Hematopoietic multipotent progenitor cell (in vitro differentiated cells): ENCODE results near the gene TANK. TPM values are rescaled to one million over a fixed set of nuclear protein-coding genes. Genes with fewer than 3 reads are reported as not detected.
"Not testable (repeated sequence)": the region's sequence is repeated elsewhere in the genome, so short reads cannot be mapped to it uniquely, and the experiment has no call there.

Experiments
- DNase-seq, 3 donors: peaks; one replicate each; pipeline ENCODE4 v3.0.0-alpha.2; 2011 to 2015; ENCODE audit warnings: low read depth in 2 of 3, low spot score in 2 of 3
- total RNA-seq: library from RNA; depleted of rRNA; stranded (reverse); fragments of >200 nt; gene quantifications from one replicate; pipeline ENCODE4 v1.2.3, GENCODE V29; 2012

TANK gene
- total RNA-seq, 1 donor = 21.5 TPM

DNA sequence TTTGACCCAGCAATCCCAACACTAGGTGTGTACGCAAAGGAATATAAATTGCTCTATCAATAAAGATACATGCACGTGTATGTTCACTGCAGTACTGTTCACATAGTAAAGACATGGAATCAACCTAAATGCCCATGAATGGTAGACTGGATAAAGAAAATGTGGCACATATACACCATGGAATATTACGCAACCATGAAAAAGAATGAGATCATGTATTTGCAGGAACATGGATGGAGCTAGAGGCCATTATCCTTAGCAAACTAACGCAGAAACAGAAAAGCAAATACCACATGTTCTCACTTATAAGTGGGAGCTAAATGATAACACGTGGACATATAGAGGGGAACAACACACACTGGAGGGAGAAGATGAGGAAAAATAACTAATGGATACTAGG, 27.8 kb upstream of the TANK start:
- DNase-seq = not testable (repeated sequence)

DNA sequence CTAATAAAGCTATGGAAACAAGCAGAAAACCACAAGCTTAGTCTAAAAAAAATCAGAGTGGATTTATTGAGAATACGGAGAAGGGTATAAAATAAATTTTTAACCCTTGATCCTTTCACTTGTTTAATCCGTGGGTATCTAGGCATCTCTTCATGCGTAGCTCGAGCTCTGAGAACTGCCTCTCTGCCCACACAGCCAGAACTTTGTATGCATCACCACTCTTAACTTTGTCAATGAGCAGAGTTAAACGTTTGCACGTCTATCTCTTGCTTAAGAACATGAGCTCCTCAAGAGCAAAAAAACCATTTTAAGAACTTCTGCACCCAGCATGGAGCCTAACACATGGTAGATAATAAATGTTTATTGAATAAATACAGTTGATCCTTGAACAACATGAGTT, 26.9 kb upstream of the TANK start:
- DNase-seq = no peak

DNA sequence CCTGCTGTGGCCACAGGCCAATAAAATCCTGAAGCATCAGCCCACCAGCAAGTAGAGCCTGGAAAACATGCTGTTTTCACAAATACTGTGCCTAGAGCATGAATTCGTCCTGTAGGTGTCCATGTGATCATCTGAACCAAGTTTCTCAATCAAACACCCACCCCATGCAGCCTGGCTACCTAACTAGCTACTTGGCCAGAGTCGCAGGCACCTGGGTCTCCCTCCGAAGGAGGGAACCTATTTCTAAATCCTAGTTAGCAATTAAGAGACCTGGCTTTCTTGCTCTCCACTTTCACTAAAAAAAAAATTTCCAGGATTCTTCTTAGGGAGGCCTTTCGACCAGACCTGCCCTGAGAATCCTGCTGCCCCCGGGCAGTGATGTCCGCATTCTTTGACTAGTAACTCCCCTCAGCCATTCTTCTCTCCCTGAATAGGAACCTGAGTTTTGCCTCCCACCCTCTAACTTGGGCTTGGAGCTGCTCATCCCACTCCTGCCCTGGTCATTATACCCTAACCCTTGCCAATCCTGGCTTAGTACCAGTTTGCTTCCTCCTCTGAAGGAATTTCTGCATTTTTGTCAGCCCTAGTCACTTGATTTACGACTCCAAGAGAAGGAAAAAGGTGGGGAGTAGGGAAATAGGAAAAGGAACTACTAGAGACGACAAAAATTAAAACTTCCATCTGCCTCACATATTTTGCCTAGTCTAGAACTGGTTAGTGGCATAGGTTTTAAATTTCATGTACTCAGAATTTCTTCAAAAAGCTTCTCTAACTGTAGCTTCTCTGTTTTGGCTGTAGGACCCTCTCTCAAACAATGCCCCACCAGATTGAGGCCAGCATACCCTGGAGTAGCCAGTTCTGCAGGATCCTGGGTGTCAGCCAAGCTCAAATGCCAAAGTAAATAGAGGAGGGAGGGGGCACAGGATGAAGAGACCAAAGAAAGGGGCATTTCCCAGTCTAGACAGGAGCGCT, 25.4 kb upstream of the TANK start:
- DNase-seq = no peak

DNA sequence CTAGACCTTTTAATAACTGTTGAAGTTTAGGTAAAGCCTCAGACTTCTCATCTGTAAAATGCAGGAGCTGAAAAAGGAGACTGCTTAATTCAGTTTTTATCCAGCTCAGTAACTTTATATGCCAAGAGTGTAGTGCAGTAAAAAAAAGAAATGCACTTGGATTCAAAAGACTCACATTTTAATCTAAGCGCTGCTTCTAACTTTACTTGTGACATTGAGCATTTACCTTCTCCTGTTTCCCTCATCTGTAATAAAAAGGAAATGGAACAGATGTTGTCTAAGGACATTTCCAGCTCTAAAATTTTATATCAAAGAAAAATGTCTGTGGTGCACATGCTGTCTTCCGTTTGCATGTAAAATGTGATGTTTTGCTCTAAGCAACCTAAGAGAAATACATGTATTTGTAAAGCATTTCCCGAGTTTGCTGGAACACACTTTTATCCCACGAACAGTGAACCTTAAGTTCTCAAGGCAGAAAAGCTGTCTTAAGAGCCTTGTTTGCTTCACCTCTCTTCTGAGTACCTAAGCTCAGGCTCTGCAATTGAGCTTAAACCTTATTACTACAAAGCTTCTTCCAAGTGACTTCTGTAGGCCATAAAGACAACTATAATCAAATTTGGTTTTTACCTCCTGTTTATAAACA, 24.2 kb upstream of the TANK start:
- DNase-seq = no peak

DNA sequence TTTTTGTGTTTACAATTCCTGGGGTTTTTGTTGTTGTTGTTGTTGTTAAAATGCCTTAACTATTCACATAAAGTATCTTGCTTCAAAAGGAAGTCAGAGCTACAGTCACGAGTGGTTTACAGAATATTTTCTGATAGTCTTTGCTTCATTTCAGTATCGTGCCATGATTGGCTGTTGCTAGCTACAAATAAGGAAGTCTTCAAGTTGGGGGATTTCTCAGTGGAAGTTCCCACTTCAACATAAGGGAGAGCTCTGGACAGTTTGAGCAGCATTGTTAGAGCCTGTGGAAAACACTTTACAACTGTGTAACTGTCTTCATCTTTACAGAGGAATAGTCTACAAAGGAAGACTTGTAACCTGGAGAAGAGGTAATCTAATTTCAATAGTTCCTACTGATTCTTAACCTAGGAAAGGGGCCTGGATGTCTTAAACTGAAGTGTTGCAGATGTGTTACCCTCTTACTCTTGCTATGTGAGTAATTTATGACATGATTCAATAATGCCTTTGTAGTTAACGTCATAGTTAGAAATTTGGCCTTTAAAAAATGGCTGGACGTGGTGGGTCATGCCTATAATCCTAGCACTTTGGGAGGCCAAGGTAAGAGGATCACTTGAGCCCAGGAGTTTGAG, 23.4 kb upstream of the TANK start:
- peak; percentile 57 to 91 (median 89) for DNase-seq

DNA sequence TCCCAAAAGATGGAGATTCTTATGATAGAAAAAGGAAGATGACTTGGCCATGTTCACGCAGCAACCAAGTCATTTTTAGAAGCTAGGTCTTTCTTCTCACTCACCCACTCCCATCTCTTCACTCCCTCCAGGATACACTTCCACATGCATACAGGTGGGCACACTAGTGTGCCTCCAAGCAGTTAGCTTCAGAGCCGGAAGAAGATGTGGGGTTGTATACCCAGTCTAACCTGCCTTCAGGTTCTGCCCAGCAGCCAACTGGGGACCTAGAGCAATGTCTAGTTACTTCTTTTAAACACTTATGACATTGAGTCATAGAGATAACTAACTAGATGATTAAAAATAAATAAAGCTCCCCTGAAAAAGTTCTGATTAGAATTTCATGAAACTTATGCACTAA, 21.8 kb upstream of the TANK start:
- peak in 1 of 3 donors; percentile 22 for DNase-seq

DNA sequence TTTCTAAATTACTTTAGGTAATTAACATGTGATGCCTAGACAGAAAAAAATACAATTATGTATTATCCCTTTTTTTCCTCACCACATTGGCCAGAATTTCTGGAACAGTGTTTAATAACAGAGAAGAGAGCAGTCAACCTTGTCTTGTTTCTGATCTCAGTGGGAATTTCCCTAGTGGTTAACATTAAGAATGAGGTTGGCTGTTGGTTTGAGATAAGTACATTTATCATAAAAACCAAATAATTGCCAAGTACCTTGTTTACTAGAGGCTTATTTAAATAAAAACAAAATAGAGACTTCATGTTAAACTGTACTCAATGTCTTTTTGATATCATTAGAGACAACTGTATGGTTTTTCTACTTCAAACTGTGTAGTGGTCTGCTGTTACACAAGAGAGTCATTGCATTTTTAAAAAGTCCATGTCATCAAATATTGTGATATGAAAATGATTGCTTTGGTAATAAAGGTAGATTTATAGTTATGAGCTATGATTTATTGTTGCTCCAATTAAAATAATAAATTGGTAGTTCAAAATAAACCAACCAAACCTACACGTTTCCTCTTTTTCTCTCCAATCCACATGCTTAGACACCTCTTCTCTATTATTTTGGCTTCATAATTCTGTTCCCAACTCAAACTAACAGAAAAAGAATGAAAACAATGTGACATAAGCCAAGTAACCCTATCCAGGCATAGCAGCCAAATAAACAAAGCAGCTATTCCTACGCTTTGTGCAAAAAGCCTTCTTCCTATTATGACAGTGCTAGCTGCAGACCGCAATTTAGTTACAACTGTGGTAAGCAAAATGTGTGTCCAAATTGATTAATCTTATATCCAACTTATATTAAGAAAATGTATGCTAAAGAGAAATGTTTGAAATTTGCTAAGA, 20.9 kb upstream of the TANK start:
- peak in 2 of 3 donors; percentile 59 to 72 for DNase-seq

DNA sequence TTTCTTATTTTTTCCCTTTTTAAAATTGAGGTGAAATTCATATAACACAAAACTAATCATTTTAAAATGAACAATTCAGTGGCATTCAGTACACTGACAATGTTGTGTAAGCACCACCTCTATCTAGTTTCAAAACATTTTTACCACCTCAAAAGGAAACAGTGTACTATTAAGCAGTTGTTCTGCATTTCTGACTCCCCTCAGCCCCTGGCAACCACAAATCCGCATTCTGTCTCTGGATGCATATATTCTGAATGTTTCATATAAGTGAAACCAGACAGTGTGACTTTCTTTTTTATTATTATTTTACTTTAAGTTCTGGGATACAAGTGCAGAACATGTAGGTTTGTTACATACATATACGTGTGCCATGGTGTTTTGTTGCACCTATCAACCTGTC, 19.2 kb upstream of the TANK start:
- peak in 1 of 3 donors; percentile 75 for DNase-seq

DNA sequence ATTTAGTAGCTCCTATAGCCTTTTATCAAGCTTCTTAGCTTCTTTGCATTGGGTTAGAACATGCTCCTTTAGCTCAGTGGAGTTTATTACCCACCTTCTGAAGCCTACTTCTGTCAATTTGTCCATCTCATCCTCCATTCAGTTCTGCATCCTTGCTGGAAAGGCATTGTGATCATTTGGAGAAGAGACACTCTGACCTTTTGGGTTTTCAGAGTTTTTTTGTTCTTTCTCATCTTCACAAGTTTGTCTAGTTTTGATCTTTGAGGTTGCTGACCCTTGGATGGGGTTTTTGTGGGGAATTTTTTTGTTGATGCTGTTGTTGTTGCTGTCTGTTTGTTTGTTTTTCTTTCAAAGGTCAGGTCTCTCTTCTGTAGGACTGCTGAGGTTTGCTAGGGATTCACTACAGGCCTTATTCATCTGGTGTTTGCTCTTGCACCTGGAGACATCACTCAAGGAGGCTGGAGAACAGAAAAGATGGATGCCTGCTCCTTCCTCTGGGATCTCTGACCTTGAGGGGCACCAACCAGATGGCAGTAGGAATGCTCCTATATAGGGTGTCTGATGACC, 13.9 kb upstream of the TANK start:
- no peak for DNase-seq

DNA sequence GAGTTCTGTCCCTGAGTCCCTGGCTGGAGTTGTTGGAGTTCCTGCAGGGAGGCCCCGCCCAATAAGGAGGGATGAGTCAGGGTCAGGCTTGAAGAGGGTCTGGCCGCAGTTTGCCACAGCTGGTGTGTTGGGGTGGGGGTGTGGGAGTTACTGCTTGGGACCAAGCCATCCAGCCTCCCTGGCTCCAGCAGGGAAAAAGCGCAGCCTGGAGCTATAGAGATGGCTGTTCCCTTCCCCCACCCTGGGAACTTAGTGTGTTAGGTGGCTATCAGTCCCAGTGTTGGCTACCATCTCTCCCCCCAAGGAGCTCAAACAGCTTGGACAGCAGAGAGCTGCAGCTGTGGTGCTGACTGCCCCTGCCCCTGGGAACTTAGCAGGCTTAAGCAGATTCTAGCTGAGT, 13.2 kb upstream of the TANK start:
- DNase-seq = no peak

DNA sequence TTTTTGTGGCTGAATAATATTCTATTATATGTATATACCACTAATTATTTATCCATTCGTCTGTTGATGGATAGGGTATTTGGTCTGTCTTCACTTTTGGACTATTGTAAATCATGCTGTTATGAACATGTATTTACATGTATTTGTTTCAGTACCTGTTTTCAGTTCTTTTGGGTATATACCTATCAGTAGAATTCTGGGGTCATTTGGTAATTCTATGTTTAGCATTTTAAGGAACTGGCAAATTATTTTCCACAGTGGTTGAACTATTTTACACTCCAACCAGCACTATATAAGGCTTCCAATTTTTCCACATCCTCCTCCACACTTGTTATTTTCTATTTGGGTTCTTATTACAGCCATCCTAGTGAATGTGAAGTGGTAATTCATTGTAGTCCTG, 12.4 kb upstream of the TANK start:
- no peak for DNase-seq

DNA sequence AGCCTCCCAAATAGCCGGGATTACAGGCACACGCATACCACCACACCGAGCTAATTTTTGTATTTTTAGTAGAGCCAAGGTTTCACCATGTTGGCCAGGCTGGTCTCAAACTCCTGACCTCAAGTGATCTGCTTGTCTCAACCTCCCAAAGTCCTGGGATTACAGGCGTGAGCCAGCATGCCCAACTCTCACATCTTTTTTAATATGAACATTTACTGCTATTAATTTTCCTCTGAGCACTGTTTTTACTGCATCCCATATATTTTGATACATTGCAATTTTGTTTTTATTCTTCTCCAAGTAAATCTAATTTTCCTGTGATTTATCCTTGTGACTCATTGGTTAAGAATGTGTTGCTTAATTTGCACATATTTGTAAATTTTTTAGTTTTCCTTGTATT, 9.5 kb upstream of the TANK start:
- DNase-seq = no peak

DNA sequence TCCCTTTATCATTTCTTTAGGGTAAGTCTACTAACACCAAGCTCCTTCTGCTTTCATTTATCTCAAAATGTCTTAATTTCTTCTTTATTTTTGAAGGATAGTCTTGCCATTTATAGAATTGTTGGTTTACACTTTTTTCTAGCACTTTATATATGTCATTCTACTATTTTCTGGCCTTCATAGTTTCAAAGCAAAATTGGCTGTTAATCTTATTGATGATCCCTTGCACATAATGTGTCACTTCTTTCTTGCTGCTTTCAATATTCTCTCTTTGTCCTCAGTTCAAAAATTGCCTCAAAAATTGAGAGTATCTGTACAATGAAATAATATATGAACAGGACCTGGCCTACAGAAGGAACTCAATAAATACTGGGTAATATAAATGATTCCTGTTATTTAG, 7.9 kb upstream of the TANK start:
- peak in 1 of 3 donors; percentile 32 for DNase-seq

DNA sequence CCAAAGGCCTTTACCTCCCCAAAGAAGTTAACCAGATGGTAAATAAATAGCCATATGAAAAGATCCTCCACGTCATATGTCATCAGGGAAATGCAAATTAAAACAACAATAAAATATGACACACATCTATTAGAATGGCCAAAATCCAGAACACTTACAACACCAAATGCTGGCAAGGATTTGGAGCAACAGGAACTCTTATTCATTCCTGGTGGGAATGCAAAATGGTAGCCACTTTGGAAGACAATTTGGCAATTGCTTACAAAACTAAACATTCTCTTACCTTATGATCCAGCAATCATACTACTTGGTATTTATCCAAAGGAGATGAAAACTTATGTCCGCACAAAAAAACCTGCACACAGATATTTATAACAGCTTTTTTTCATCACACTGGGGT, 1.3 kb upstream of the TANK start:
- no peak for DNase-seq

DNA sequence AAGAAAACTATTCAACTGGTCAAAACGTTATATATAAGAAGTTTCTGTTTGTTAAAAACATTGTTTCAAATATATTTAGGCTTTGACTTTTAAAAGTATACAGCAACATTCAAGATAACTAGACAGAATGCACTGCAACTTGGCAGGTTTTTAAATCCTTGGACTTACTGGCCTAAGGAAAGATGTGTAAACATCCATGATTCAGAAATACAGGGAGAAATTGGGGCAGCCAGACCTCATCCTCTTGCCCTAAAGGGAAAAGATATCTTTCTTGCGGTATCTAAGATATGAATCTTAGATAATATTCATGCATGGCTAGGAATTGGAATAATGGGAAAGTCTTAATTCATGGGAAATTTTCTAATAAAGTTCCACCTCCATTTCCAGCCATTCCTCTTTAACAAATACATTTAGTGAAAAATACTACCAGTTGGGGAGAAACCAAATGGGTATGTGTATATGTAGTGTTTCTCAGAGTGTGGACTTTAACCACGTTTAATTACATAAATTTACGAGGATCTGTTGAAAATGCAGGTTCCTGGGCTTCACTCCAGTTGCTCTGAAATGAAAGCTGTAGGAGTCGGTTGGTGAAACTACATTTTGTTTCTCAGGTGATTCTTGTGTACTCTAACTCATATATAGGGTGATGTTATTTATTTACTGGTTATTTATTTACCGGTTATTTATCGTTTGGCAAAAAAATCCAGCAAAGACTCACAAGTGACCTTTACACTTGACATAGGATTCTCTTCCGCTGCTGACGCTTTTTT, 587 bp upstream of the TANK start:
- no peak for DNase-seq

DNA sequence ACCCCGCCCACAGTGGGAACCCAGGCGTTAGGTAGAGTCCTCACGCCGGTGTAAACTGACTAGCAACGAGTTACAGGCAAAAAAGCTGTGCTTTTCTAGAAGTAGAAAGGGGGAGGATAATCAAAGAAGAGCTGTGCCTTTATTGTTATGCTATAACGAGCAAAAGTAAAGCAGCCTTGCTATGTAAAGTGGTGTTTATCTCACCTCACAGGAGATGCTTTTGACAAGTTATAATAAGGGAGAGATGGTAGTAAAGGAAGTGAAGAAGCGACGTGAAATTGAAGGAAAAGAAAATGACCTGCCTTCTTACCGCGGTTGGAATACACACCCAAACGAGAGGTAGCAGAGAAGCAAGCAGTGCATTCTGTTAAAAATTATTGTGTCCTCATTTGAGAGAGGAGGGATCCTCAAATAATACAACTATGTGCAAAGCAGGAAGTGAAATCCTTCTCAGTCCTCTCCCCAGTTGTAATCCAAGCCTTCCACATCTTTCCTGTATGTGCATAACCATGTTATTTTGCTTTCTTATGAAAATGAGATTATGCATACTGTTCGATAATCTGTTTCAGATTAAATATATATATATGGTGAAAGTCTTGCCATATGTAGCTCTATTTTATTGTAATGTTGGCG, 962 bp downstream of the TANK start:
- no peak for DNase-seq

DNA sequence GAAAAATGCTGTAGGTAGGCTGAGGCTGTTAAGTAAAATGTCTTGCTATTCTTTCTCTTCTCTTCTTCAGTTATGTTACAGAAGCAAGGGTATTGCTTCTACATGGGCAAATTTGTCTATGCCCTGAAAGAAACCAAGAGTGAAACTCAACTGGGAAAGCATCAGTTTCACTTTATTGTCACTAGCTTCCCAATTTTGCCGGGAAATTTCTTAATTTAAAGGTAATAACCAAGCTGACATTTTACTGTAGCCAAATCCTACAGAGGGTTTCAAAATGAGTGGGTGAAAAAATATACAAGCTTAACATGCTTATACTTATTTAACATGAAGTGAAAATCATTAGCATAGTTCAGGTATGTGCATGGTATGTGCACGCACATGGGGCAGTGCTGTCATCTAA, 3.2 kb downstream of the TANK start:
- no peak for DNase-seq

DNA sequence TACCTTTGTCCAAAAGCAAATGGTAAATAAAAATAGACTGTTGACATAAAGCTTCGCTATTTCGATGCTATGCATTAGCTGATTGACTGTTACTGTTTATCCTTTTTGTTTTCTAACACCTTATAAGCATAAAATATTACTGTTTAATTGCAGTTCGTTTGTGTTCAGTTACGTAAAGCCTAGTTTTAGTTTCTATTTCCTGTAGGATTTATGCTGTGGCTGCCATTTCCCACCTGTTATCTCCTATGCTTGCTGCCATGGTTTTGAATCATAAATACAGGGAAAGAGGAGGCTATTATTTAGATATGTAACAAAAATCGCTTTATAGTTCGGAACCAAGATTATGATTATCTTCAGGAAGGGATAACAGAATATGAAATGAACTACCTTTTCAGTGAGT, 3.9 kb downstream of the TANK start:
- no peak for DNase-seq

DNA sequence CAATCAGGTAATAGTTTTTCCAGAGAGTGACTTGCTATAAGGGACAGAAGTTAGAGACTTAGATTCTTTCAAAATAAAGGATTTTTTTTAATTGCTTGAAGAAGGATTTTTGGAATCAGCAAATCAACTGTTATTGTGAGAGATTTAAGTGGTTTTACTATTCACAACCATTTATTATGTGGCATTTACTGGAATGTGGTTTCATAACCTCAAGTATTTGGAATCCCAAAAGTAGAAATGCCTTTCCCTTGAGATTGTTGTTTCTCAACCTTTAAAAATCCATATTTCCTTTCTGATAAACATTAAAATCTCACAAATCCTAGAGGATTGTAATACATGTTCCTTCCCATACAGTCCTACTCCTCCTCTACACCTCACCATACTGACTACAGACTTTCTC, 5.0 kb downstream of the TANK start:
- DNase-seq = no peak
